NOMO-1 (cell line): Measurements from ENCODE around the gene CPHXL.

Source experiments
- DNase-seq, 2 experiments: peaks; one replicate each; lab custom pipeline; 2025; ENCODE audit not compliant: unreplicated experiment in 2 of 2; lab: John Stamatoyannopoulos, UW

Gene CPHXL

GRCh38 chr16:75702242-75702641 lies 24.0 kb downstream of the CPHXL start:
- DNase-seq: no peak

- no peak for DNase-seq
Measured at GRCh38 chr16:75701361-75701760, 24.9 kb downstream of the CPHXL start, which contains the start of gene DUXB. Gene DUXB (minus strand): TSS chr16:75701461. CDS start chr16:75701418, 43 bp downstream.

GRCh38 chr16:75697571-75697970 lies 28.7 kb downstream of the CPHXL start:
- DNase-seq: no peak

- DNase-seq: no peak
Measured at GRCh38 chr16:75695708-75696107, 30.6 kb downstream of the CPHXL start.

GRCh38 chr16:75687361-75687760 lies 38.9 kb downstream of the CPHXL start:
- DNase-seq: no peak

- DNase-seq: no peak
Measured at GRCh38 chr16:75682308-75682707, 44.0 kb downstream of the CPHXL start.

GRCh38 chr16:75679366-75679765 lies 46.9 kb downstream of the CPHXL start:
- no peak for DNase-seq

- no peak for DNase-seq
Measured at GRCh38 chr16:75676909-75677308, 49.4 kb downstream of the CPHXL start, which contains the start of gene CPHXL2. Gene CPHXL2 (minus strand): TSS chr16:75677009. CDS start chr16:75676999, 10 bp downstream.

GRCh38 chr16:75667503-75667902 lies 58.8 kb downstream of the CPHXL start:
- DNase-seq: no peak
